GM12891 (cell line): ENCODE results near the gene TENM4.

Source experiments
- DNase-seq: peaks from one replicate; pipeline ENCODE4 v3.0.0; 2011; ENCODE audit warnings: low spot score; ENCODE audit not compliant: insufficient read length
- FAIRE-seq: peaks from 2 replicates; lab custom pipeline; 2011; peaks lifted over from hg19 to GRCh38; lab: Jason Lieb, UNC
- PAX5 ChIP-seq: IDR thresholded peaks from 2 replicates; pipeline ENCODE4 v1.6.1; 2011; ENCODE audit warnings: low read length, moderate library complexity, mild to moderate bottlenecking; ENCODE audit not compliant: insufficient read depth, severe bottlenecking
- POLR2A ChIP-seq: IDR thresholded peaks from 2 replicates; pipeline ENCODE4 v1.6.1; 2011; ENCODE audit warnings: low read depth, low read length, control low read depth
- POLR2AphosphoS5 ChIP-seq: IDR thresholded peaks from 2 replicates; pipeline ENCODE4 v1.6.1; 2011; ENCODE audit warnings: low read depth, low read length, control low read depth
- POU2F2 ChIP-seq: IDR thresholded peaks from 2 replicates; pipeline ENCODE4 v1.6.1; 2011; ENCODE audit warnings: low read depth, mild to moderate bottlenecking, control low read depth, low read length, moderate library complexity
- SPI1 ChIP-seq: IDR thresholded peaks from 2 replicates; pipeline ENCODE4 v1.6.1; 2011; ENCODE audit warnings: low read depth, low read length, control low read depth
- TAF1 ChIP-seq: IDR thresholded peaks from 2 replicates; pipeline ENCODE4 v1.6.1; 2011; ENCODE audit warnings: low read depth, low read length, control low read depth

TENM4 gene

GRCh38 chr11:78796956-78797355 is 643.9 kb downstream of the TENM4 start:
- DNase-seq = no peak
- TF ChIP-seq POLR2AphosphoS5 (no peak), SPI1 (no peak), POU2F2 (no peak), TAF1 (no peak), PAX5 (no peak), POLR2A (no peak)
- no peak for FAIRE-seq

GRCh38 chr11:78795621-78796261 is 645.1 kb downstream of the TENM4 start:
- no peak for FAIRE-seq
- no peak for TF ChIP-seq POLR2AphosphoS5
- no peak for TF ChIP-seq POLR2A
- TF ChIP-seq PAX5 = no peak
- TF ChIP-seq SPI1 = no peak
- no peak for TF ChIP-seq POU2F2
- no peak for TF ChIP-seq TAF1
- no peak for DNase-seq

GRCh38 chr11:78791964-78792363 is 648.9 kb downstream of the TENM4 start:
- DNase-seq = no peak
- no peak for FAIRE-seq
- no peak for TF ChIP-seq POU2F2
- no peak for TF ChIP-seq SPI1
- no peak for TF ChIP-seq TAF1
- TF ChIP-seq PAX5 = no peak
- no peak for TF ChIP-seq POLR2AphosphoS5
- TF ChIP-seq POLR2A = no peak

GRCh38 chr11:78791254-78791653 is 649.6 kb downstream of the TENM4 start:
- FAIRE-seq (no peak), DNase-seq (no peak)
- TF ChIP-seq SPI1 (no peak), POLR2AphosphoS5 (no peak), TAF1 (no peak), POLR2A (no peak), POU2F2 (no peak), PAX5 (no peak)

- TF ChIP-seq POLR2A (no peak), PAX5 (no peak), POLR2AphosphoS5 (no peak), TAF1 (no peak), SPI1 (no peak), POU2F2 (no peak)
- FAIRE-seq = no peak
- no peak for DNase-seq
Measured at GRCh38 chr11:78790784-78791183, 650.0 kb downstream of the TENM4 start.

GRCh38 chr11:78789375-78789774 is 651.5 kb downstream of the TENM4 start:
- FAIRE-seq = no peak
- no peak for DNase-seq

GRCh38 chr11:78788533-78788932 is 652.3 kb downstream of the TENM4 start:
- no peak for TF ChIP-seq TAF1
- peak; percentile 8; the same call in 1 of the 2 replicates for TF ChIP-seq SPI1
- FAIRE-seq (no peak), DNase-seq (no peak)

More at GRCh38 chr11:78789375-78789774, 651.5 kb downstream of the TENM4 start:
- TF ChIP-seq TAF1 (no peak), PAX5 (no peak), POLR2A (no peak), POLR2AphosphoS5 (no peak), POU2F2 (no peak), SPI1 (no peak)

GRCh38 chr11:78787696-78788095 is 653.1 kb downstream of the TENM4 start:
- no peak for TF ChIP-seq POU2F2
- TF ChIP-seq TAF1 = no peak
- no peak for TF ChIP-seq POLR2AphosphoS5
- TF ChIP-seq PAX5 = no peak
- TF ChIP-seq POLR2A = no peak
- no peak for FAIRE-seq
- no peak for DNase-seq

- no peak for TF ChIP-seq POLR2AphosphoS5
- no peak for TF ChIP-seq SPI1
- no peak for TF ChIP-seq TAF1
- TF ChIP-seq POU2F2 = no peak
- no peak for TF ChIP-seq POLR2A
- TF ChIP-seq PAX5 = no peak
- no peak for DNase-seq
- FAIRE-seq = no peak
Measured at GRCh38 chr11:78786746-78787145, 654.1 kb downstream of the TENM4 start.

- FAIRE-seq = no peak
- no peak for DNase-seq
- no peak for TF ChIP-seq POLR2AphosphoS5
Measured at GRCh38 chr11:78786086-78786485, 654.7 kb downstream of the TENM4 start.
